NT2/D1 (cell line): ENCODE measurements around the gene PDE4C.

Experiments
- SUZ12 ChIP-seq: IDR thresholded peaks from 2 replicates; pipeline ENCODE4 v1.6.1; 2011; ENCODE audit not compliant: insufficient read length, insufficient read depth; ENCODE audit errors: extremely low read depth
- YY1 ChIP-seq: IDR thresholded peaks from 2 replicates; pipeline ENCODE4 v1.6.1; 2011; ENCODE audit not compliant: insufficient read length, insufficient read depth
- ZNF274 ChIP-seq: IDR thresholded peaks from 2 replicates; pipeline ENCODE4 v1.6.1; 2011; ENCODE audit warnings: mild to moderate bottlenecking, low read depth, low read length

GRCh38 chr19:18204394-18205199 is 21.6 kb downstream of the PDE4C start:
- TF ChIP-seq YY1: no peak
- TF ChIP-seq ZNF274: no peak
- TF ChIP-seq SUZ12: no peak
